HG02610 (cell line): ENCODE data around the gene JHY.

ENCODE experiments used
- ATAC-seq: cut with Tn5 transposase; IDR thresholded peaks from one replicate; pipeline ENCODE4 v1.9.1; 2021; ENCODE audit warnings: mild to moderate bottlenecking, moderate library complexity; ENCODE audit not compliant: unreplicated experiment

Gene JHY

GRCh38 chr11:123006860-123007542 is 124.4 kb downstream of the JHY start:
- ATAC-seq = no peak
